K562 (cell line): Measurements from ENCODE around the gene TBC1D12. TPM values are rescaled to one million over a fixed set of nuclear protein-coding genes. Genes with fewer than 3 reads are reported as not detected.
A peak's percentile ranks its signal among the peaks of the same experiment; 100 is the strongest.

Experiments
- CSDE1 ChIP-seq, 2 experiments: fragments of 450-650 bp; IDR thresholded peaks; 2 replicates each; pipeline ENCODE4 v1.6.1; 2016; ENCODE audit warnings: mild to moderate bottlenecking in 1 of 2
- DLX4 ChIP-seq: fragments of 250-450 bp; sonication (Bioruptor Pico); IDR thresholded peaks from 2 replicates; pipeline ENCODE4 v1.6.1; 2021; ENCODE audit warnings: mild to moderate bottlenecking
- FOXK1 ChIP-seq: sonication (generic); formaldehyde crosslinking; IDR thresholded peaks from 2 replicates; pipeline ENCODE4 v1.8.0; 2022; ENCODE audit warnings: missing genetic modification reagents, mild to moderate bottlenecking, borderline replicate concordance
- FOXK2 ChIP-seq, 2 experiments: fragments of 450-650 bp; IDR thresholded peaks in 1 of 2; conservative IDR thresholded peaks in 1 of 2; 2 replicates each; pipeline ENCODE4 v1.6.1; 2016; ENCODE audit warnings: low read depth in 2 of 2, mild to moderate bottlenecking in 1 of 2
- HBP1 ChIP-seq: fragments of 450-650 bp; formaldehyde crosslinking; IDR thresholded peaks from 2 replicates; pipeline ENCODE4 v1.4.0; 2022; ENCODE audit warnings: missing genetic modification characterization
- HNRNPLL ChIP-seq: fragments of 200-400 bp; formaldehyde crosslinking; IDR thresholded peaks from 2 replicates; pipeline ENCODE4 v1.6.1; 2017; ENCODE audit warnings: low read length, low read depth, mild to moderate bottlenecking; ENCODE audit not compliant: poor library complexity, severe bottlenecking
- HSF4 ChIP-seq: fragments of 250-450 bp; sonication (Bioruptor Pico); IDR thresholded peaks from 2 replicates; pipeline ENCODE4 v2.1.2; 2022; ENCODE audit warnings: mild to moderate bottlenecking, moderate library complexity, borderline replicate concordance
- ILK ChIP-seq: fragments of 450-650 bp; IDR thresholded peaks from 2 replicates; pipeline ENCODE4 v1.6.1; 2016; ENCODE audit warnings: missing genetic modification characterization, low read depth, mild to moderate bottlenecking, missing compliant biosample characterization, moderate library complexity, borderline replicate concordance
- MAFG ChIP-seq: fragments of 450-650 bp; conservative IDR thresholded peaks from 2 replicates; pipeline ENCODE4 v1.6.1; 2016; ENCODE audit warnings: missing genetic modification characterization, missing compliant biosample characterization
- MAX ChIP-seq: sonication (generic); formaldehyde crosslinking; IDR thresholded peaks from 2 replicates; pipeline ENCODE4 v1.9.0; 2022; ENCODE audit warnings: mild to moderate bottlenecking, missing genetic modification reagents
- MBD1 ChIP-seq: fragments of 250-450 bp; sonication (Bioruptor Pico); IDR thresholded peaks from 2 replicates; pipeline ENCODE4 v1.8.0; 2022; ENCODE audit warnings: inconsistent platforms
- NCOA2 ChIP-seq, 2 experiments: fragments of 450-650 bp; IDR thresholded peaks; 2 replicates each; pipeline ENCODE4 v1.6.1; 2018; ENCODE audit warnings: mild to moderate bottlenecking in 2 of 2, moderate library complexity in 1 of 2; ENCODE audit not compliant: partially characterized antibody in 2 of 2
- PYGO2 ChIP-seq: fragments of 450-650 bp; IDR thresholded peaks from 2 replicates; pipeline ENCODE4 v1.6.1; 2016; ENCODE audit warnings: mild to moderate bottlenecking, missing genetic modification characterization, moderate library complexity, missing compliant biosample characterization
- RBM15 ChIP-seq: fragments of 200-400 bp; formaldehyde crosslinking; IDR thresholded peaks from 2 replicates; pipeline ENCODE4 v1.6.1; 2018; ENCODE audit warnings: mild to moderate bottlenecking, low read length, moderate library complexity; ENCODE audit not compliant: insufficient read depth
- RCOR1 ChIP-seq, 2 experiments: IDR thresholded peaks; 2 replicates each; pipeline ENCODE4 v1.6.1; 2012; ENCODE audit warnings: low read depth in 2 of 2, low read length in 2 of 2, borderline replicate concordance in 1 of 2, improper control_type of control experiment in 1 of 2
- SNIP1 ChIP-seq: fragments of 450-650 bp; IDR thresholded peaks from 2 replicates; pipeline ENCODE4 v1.7.1; 2017; ENCODE audit warnings: low read depth, mild to moderate bottlenecking
- SRF ChIP-seq, 2 experiments: fragments of 250-450, 450-650 bp in 1 of 2; sonication (Bioruptor Pico) in 1 of 2; sonication (generic) in 1 of 2; formaldehyde crosslinking; IDR thresholded peaks; 2 replicates each; pipeline versions ENCODE4 v1.5.0 to v1.5.1; 2020 to 2022; ENCODE audit warnings: mild to moderate bottlenecking in 1 of 2, missing genetic modification reagents in 1 of 2
- ZBTB26 ChIP-seq: fragments of 450-650 bp; formaldehyde crosslinking; IDR thresholded peaks from 2 replicates; pipeline ENCODE4 v1.4.0; 2022; ENCODE audit warnings: missing genetic modification characterization
- ZNF354B ChIP-seq: fragments of 250-450 bp; sonication (Bioruptor Pico); IDR thresholded peaks from 2 replicates; pipeline ENCODE4 v1.4.0; 2020
- ZNF431 ChIP-seq: sonication (generic); formaldehyde crosslinking; IDR thresholded peaks from 2 replicates; pipeline ENCODE4 v1.8.0; 2022; ENCODE audit warnings: mild to moderate bottlenecking, missing genetic modification reagents
- ZNF436 ChIP-seq: fragments of 250-450, 450-650 bp; sonication (Bioruptor Pico); formaldehyde crosslinking; IDR thresholded peaks from 2 replicates; pipeline ENCODE4 v1.7.0; 2020; ENCODE audit warnings: mild to moderate bottlenecking
- ZNF589 ChIP-seq: fragments of 200-800 bp; sonication (Bioruptor generic); IDR thresholded peaks from 2 replicates; pipeline ENCODE4 v1.6.1; 2016; ENCODE audit warnings: low read depth, missing genetic modification characterization, missing compliant biosample characterization
- polyA plus RNA-seq, 8 experiments: library from polyadenylated mRNA; depleted of rRNA in 4 of 8; stranded (reverse) in 5 of 8; unstranded in 3 of 8; fragments of >200 nt; fragmentation: Nextera tagmentation in 2 of 8; fragmentation: Illumina TruSeq in 1 of 8; extraction: Ambion mirVana in 2 of 8; extraction: Trizol in 1 of 8; gene quantifications; 2 replicates each; pipeline versions ENCODE4 v1.2.1 to v1.2.3, GENCODE V29; 2011 to 2014; ENCODE audit warnings: inconsistent platforms in 1 of 8, missing spikeins in 1 of 8
- total RNA-seq, 7 experiments: library from RNA; depleted of rRNA in 6 of 7; stranded (reverse); fragments of >200 nt in 6 of 7; fragmentation: Illumina TruSeq in 2 of 7; extraction: Trizol in 2 of 7; gene quantifications; 2 replicates each; pipeline versions ENCODE4 v1.2.1 to v1.2.3, GENCODE V29; 2011 to 2021; ENCODE audit warnings: low replicate concordance in 1 of 7

TBC1D12 gene
- total and polyA plus RNA-seq, 9 of the 15 experiments (the other 6 are each of a cell fraction or from before 2014, with no cell fraction given), result 2.1 to 6.7 (median 3.9) TPM

- TF ChIP-seq SRF (CRISPR knock-in tag; IDR thresholded peaks at IDR 0.05) (no peak; a peak in 1 of 4 replicates), ILK (tag) (no peak), MAFG (no peak), ZNF354B (CRISPR knock-in tag) (no peak), PYGO2 (tag) (no peak), FOXK2 (conservative IDR thresholded peaks at IDR 0.05 in 1 of 2, IDR thresholded peaks at IDR 0.05 in 1 of 2; ENCODE audit: low read depth in 2 of 2) (peak in 1 of 2 experiments; percentile 24; a peak in 1 of 4 replicates), MBD1 (CRISPR knock-in tag) (no peak), RCOR1 (IDR thresholded peaks at IDR 0.05; ENCODE audit: borderline replicate concordance in 1 of 2, low read depth in 2 of 2, low read length in 2 of 2) (peak in 1 of 2 experiments; percentile 27; a peak in 1 of 4 replicates), ZNF589 (CRISPR knock-in tag) (no peak), ZNF436 (CRISPR knock-in tag) (no peak), SNIP1 (no peak), CSDE1 (IDR thresholded peaks at IDR 0.05) (no peak), HSF4 (CRISPR knock-in tag) (no peak), ZNF431 (CRISPR knock-in tag) (no peak), NCOA2 (IDR thresholded peaks at IDR 0.05; ENCODE audit: partially characterized antibody in 2 of 2) (no peak), ZBTB26 (CRISPR knock-in tag) (no peak), FOXK1 (CRISPR knock-in tag) (no peak), HNRNPLL (peak; percentile 27), RBM15 (no peak), MAX (CRISPR knock-in tag) (peak; percentile 94), DLX4 (CRISPR knock-in tag) (no peak), HBP1 (CRISPR knock-in tag) (no peak)
Measured at GRCh38 chr10:94362360-94363250, 39.7 kb upstream of the TBC1D12 start, which contains the start of gene NOC3L (continued).
